Measurements from ENCODE around the gene LCP1. TPM values are rescaled to one million over a fixed set of nuclear protein-coding genes. Genes with fewer than 3 reads are reported as not detected.

LCP1 gene
- total and polyA plus RNA-seq, 9 of the 15 experiments (the other 6 are each of a cell fraction or from before 2014, with no cell fraction given) = 83.0 to 255 (median 163) TPM

GRCh38 chr13:46169758-46170157, 12.2 kb downstream of the LCP1 start:
- H3K4me2 ChIP-seq (ENCODE audit: insufficient read depth, low read length) = no peak overlapping the region
- ChIA-PET CTCF (ENCODE audit: low intra/inter-chr PET ratio) (no interaction called here), POLR2A (interaction anchor here (2.3 kb wide), 1 partner anchor 9 kb away, joined by 8 read pairs; no protein-coding TSS in a partner anchor)
- no peak overlapping the region for H3K9ac ChIP-seq (ENCODE audit: insufficient read depth in 1 of 2, low read depth in 2 of 2, low read length in 2 of 2)
- no peak for DNase-seq (ENCODE audit: extremely low read depth in 1 of 4, low spot score in 3 of 4)
- no peaks in the 10 kb centered on the region for H3K9me1 ChIP-seq (ENCODE audit: control insufficient read depth, insufficient read depth, low read length)
- in situ Hi-C loops (cut with MboI) = no loop called here
- no peaks in the 10 kb centered on the region for H3K27me3 ChIP-seq (ENCODE audit: control insufficient read depth in 2 of 2, insufficient read depth in 2 of 2, low read length in 2 of 2)
- no peak for ATAC-seq
- FAIRE-seq = no peak
- no TSS peak for BruUV-seq (replicated peaks)
- WGBS (ENCODE audit: insufficient coverage, low coverage, missing lambda C conversion rate) = 93% methylated on average over 2 of the region's 2 CpGs
- peaks cover 8% of the 10 kb centered on the region; the same call in 1 of the 2 replicates for H4K20me1 ChIP-seq (replicated peaks; ENCODE audit: control insufficient read depth, insufficient read depth, low read length)
- H3K27ac ChIP-seq (ENCODE audit: extremely low read depth, low read depth, low read length) = no peak overlapping the region
- intact Hi-C loops (cut with micrococcal nuclease) = no loop called here
- no peak overlapping the region for H2AFZ ChIP-seq (ENCODE audit: low read depth, low read length)
- no peak overlapping the region for H3K4me3 ChIP-seq
- no peak for TF ChIP-seq ZMIZ1 (IDR thresholded peaks at IDR 0.05; ENCODE audit: low read depth in 2 of 2, low read length in 2 of 2)
- no peak for TF ChIP-seq ZNF174 (CRISPR knock-in tag; IDR thresholded peaks at IDR 0.05)
- no peak for TF ChIP-seq BCL6 (CRISPR knock-in tag; IDR thresholded peaks at IDR 0.05)
- no peak for TF ChIP-seq TCF7 (IDR thresholded peaks at IDR 0.05; ENCODE audit: borderline replicate concordance)
- no peak for TF ChIP-seq ZNF780A (CRISPR knock-in tag; IDR thresholded peaks at IDR 0.05)
- TF ChIP-seq NELFE (IDR thresholded peaks at IDR 0.05; ENCODE audit: insufficient read depth, insufficient read length) = no peak
- no peak for TF ChIP-seq TAF7 (tag; IDR thresholded peaks at IDR 0.05)
- TF ChIP-seq NR2C1 (IDR thresholded peaks at IDR 0.05) = no peak
- TF ChIP-seq NR2C1 (tag; IDR thresholded peaks at IDR 0.05) = no peak
- no peak for TF ChIP-seq NCOR1 (IDR thresholded peaks at IDR 0.05)
- TF ChIP-seq JUND (IDR thresholded peaks at IDR 0.05; ENCODE audit: borderline replicate concordance, low read depth, low read length) = no peak
- TF ChIP-seq JUND (tag; IDR thresholded peaks at IDR 0.05; ENCODE audit: borderline replicate concordance, low read depth, low read length) = no peak
- TF ChIP-seq TBP (optimal IDR thresholded peaks at IDR 0.05; ENCODE audit: low read depth, low read length) = no peak
- H3K36me3 ChIP-seq (ENCODE audit: control insufficient read depth, insufficient read depth, low read length) = peaks cover 58% of the 10 kb centered on the region; the same call in 2 of the 3 replicates
- peaks cover 96% of the 10 kb centered on the region for H3K79me2 ChIP-seq (ENCODE audit: control insufficient read depth, insufficient read depth, low read length)
- H3K9me3 ChIP-seq (replicated peaks; ENCODE audit: control insufficient read depth, insufficient read depth, low read depth, low read length) = no peaks in the 10 kb centered on the region
- peaks cover 3 to 22% of the 10 kb centered on the region in 2 experiments; a peak in 4 of 5 replicates for H3K4me1 ChIP-seq (replicated peaks in 1 of 2; ENCODE audit: control insufficient read depth in 2 of 2, insufficient read depth in 2 of 2, low read length in 2 of 2)

All from K562 (cell line).